Measurements from ENCODE around the gene SBF2.
A peak's percentile ranks its signal among the peaks of the same experiment; 100 is the strongest.

SBF2 gene

GRCh38 chr11:9739123-9739900, 554.7 kb downstream of the SBF2 start:
- TF ChIP-seq SPI1 (IDR thresholded peaks at IDR 0.05; ENCODE audit: low read depth, low read length) (peak; percentile 87), PAX5 (IDR thresholded peaks at IDR 0.05; ENCODE audit: insufficient read depth, low read length, severe bottlenecking) (no peak)
- FAIRE-seq (peak; percentile 57), DNase-seq (ENCODE audit: insufficient read length, low spot score) (no peak)

- FAIRE-seq (no peak), DNase-seq (ENCODE audit: insufficient read length, low spot score) (no peak)
- TF ChIP-seq POLR2AphosphoS5 (IDR thresholded peaks at IDR 0.05; ENCODE audit: low read depth, low read length) (no peak), POU2F2 (IDR thresholded peaks at IDR 0.05; ENCODE audit: low read depth, low read length) (no peak), TAF1 (IDR thresholded peaks at IDR 0.05; ENCODE audit: low read depth, low read length) (no peak), SPI1 (IDR thresholded peaks at IDR 0.05; ENCODE audit: low read depth, low read length) (no peak), POLR2A (IDR thresholded peaks at IDR 0.05; ENCODE audit: low read depth, low read length) (no peak), PAX5 (IDR thresholded peaks at IDR 0.05; ENCODE audit: insufficient read depth, low read length, severe bottlenecking) (no peak)
Observed at GRCh38 chr11:9738707-9739106, 555.3 kb downstream of the SBF2 start.

- no peak for DNase-seq (ENCODE audit: insufficient read length, low spot score)
- peak; percentile 69 for FAIRE-seq
- no peak for TF ChIP-seq TAF1 (IDR thresholded peaks at IDR 0.05; ENCODE audit: low read depth, low read length)
- no peak for TF ChIP-seq POLR2A (IDR thresholded peaks at IDR 0.05; ENCODE audit: low read depth, low read length)
- no peak for TF ChIP-seq PAX5 (IDR thresholded peaks at IDR 0.05; ENCODE audit: insufficient read depth, low read length, severe bottlenecking)
- no peak for TF ChIP-seq SPI1 (IDR thresholded peaks at IDR 0.05; ENCODE audit: low read depth, low read length)
- no peak for TF ChIP-seq POLR2AphosphoS5 (IDR thresholded peaks at IDR 0.05; ENCODE audit: low read depth, low read length)
Observed at GRCh38 chr11:9738116-9738515, 555.9 kb downstream of the SBF2 start.

GRCh38 chr11:9736365-9736764, 557.7 kb downstream of the SBF2 start:
- TF ChIP-seq POLR2AphosphoS5 (IDR thresholded peaks at IDR 0.05; ENCODE audit: low read depth, low read length) (no peak), POLR2A (IDR thresholded peaks at IDR 0.05; ENCODE audit: low read depth, low read length) (no peak), TAF1 (IDR thresholded peaks at IDR 0.05; ENCODE audit: low read depth, low read length) (no peak), POU2F2 (IDR thresholded peaks at IDR 0.05; ENCODE audit: low read depth, low read length) (no peak), PAX5 (IDR thresholded peaks at IDR 0.05; ENCODE audit: insufficient read depth, low read length, severe bottlenecking) (no peak), SPI1 (IDR thresholded peaks at IDR 0.05; ENCODE audit: low read depth, low read length) (no peak)
- FAIRE-seq = no peak
- DNase-seq (ENCODE audit: insufficient read length, low spot score) = no peak

GRCh38 chr11:9735919-9736318, 558.1 kb downstream of the SBF2 start:
- no peak for DNase-seq (ENCODE audit: insufficient read length, low spot score)
- FAIRE-seq = no peak
- TF ChIP-seq POLR2AphosphoS5 (IDR thresholded peaks at IDR 0.05; ENCODE audit: low read depth, low read length) = no peak
- TF ChIP-seq POLR2A (IDR thresholded peaks at IDR 0.05; ENCODE audit: low read depth, low read length) = no peak
- TF ChIP-seq POU2F2 (IDR thresholded peaks at IDR 0.05; ENCODE audit: low read depth, low read length) = no peak

GRCh38 chr11:9735236-9735635, 558.8 kb downstream of the SBF2 start:
- TF ChIP-seq SPI1 (IDR thresholded peaks at IDR 0.05; ENCODE audit: low read depth, low read length) (no peak), PAX5 (IDR thresholded peaks at IDR 0.05; ENCODE audit: insufficient read depth, low read length, severe bottlenecking) (no peak), TAF1 (IDR thresholded peaks at IDR 0.05; ENCODE audit: low read depth, low read length) (no peak), POLR2AphosphoS5 (IDR thresholded peaks at IDR 0.05; ENCODE audit: low read depth, low read length) (no peak), POU2F2 (IDR thresholded peaks at IDR 0.05; ENCODE audit: low read depth, low read length) (no peak), POLR2A (IDR thresholded peaks at IDR 0.05; ENCODE audit: low read depth, low read length) (no peak)
- no peak for DNase-seq (ENCODE audit: insufficient read length, low spot score)
- FAIRE-seq = no peak

GRCh38 chr11:9733212-9733611, 560.8 kb downstream of the SBF2 start:
- FAIRE-seq = peak; percentile 56
- no peak for TF ChIP-seq POU2F2 (IDR thresholded peaks at IDR 0.05; ENCODE audit: low read depth, low read length)
- TF ChIP-seq POLR2AphosphoS5 (IDR thresholded peaks at IDR 0.05; ENCODE audit: low read depth, low read length) = no peak
- TF ChIP-seq POLR2A (IDR thresholded peaks at IDR 0.05; ENCODE audit: low read depth, low read length) = no peak
- no peak for TF ChIP-seq TAF1 (IDR thresholded peaks at IDR 0.05; ENCODE audit: low read depth, low read length)
- TF ChIP-seq SPI1 (IDR thresholded peaks at IDR 0.05; ENCODE audit: low read depth, low read length) = no peak
- TF ChIP-seq PAX5 (IDR thresholded peaks at IDR 0.05; ENCODE audit: insufficient read depth, low read length, severe bottlenecking) = no peak
- no peak for DNase-seq (ENCODE audit: insufficient read length, low spot score)

GRCh38 chr11:9732453-9732852, 561.6 kb downstream of the SBF2 start:
- FAIRE-seq (no peak), DNase-seq (ENCODE audit: insufficient read length, low spot score) (no peak)
- no peak for TF ChIP-seq POLR2AphosphoS5 (IDR thresholded peaks at IDR 0.05; ENCODE audit: low read depth, low read length)
- TF ChIP-seq PAX5 (IDR thresholded peaks at IDR 0.05; ENCODE audit: insufficient read depth, low read length, severe bottlenecking) = no peak
- TF ChIP-seq TAF1 (IDR thresholded peaks at IDR 0.05; ENCODE audit: low read depth, low read length) = no peak
- no peak for TF ChIP-seq SPI1 (IDR thresholded peaks at IDR 0.05; ENCODE audit: low read depth, low read length)
- TF ChIP-seq POLR2A (IDR thresholded peaks at IDR 0.05; ENCODE audit: low read depth, low read length) = no peak
- no peak for TF ChIP-seq POU2F2 (IDR thresholded peaks at IDR 0.05; ENCODE audit: low read depth, low read length)

- TF ChIP-seq PAX5 (IDR thresholded peaks at IDR 0.05; ENCODE audit: insufficient read depth, low read length, severe bottlenecking) (no peak), POLR2A (IDR thresholded peaks at IDR 0.05; ENCODE audit: low read depth, low read length) (no peak), POU2F2 (IDR thresholded peaks at IDR 0.05; ENCODE audit: low read depth, low read length) (no peak), POLR2AphosphoS5 (IDR thresholded peaks at IDR 0.05; ENCODE audit: low read depth, low read length) (no peak), SPI1 (IDR thresholded peaks at IDR 0.05; ENCODE audit: low read depth, low read length) (no peak), TAF1 (IDR thresholded peaks at IDR 0.05; ENCODE audit: low read depth, low read length) (no peak)
- no peak for DNase-seq (ENCODE audit: insufficient read length, low spot score)
- no peak for FAIRE-seq
Observed at GRCh38 chr11:9731256-9731655, 562.8 kb downstream of the SBF2 start.
